ENCODE results near the gene CHID1. TPM values are rescaled to one million over a fixed set of nuclear protein-coding genes. Genes with fewer than 3 reads are reported as not detected.
A peak's percentile ranks its signal among the peaks of the same experiment; 100 is the strongest.

The CHID1 gene
- total RNA-seq, 6 donors from 2014 or later = 34.6 to 144 (median 59.1) TPM

GRCh38 chr11:853682-854448 is 56.7 kb downstream of the CHID1 start:
- TF ChIP-seq EP300 (IDR thresholded peaks at IDR 0.05) (no peak), CTCF (IDR thresholded peaks at IDR 0.05) (no peak), POLR2A (IDR thresholded peaks at IDR 0.05) (no peak), POLR2AphosphoS5 (IDR thresholded peaks at IDR 0.05) (no peak)
- no peak for ATAC-seq (ENCODE audit: low FRiP score in 2 of 2)
- H3K4me3 ChIP-seq = no peak overlapping the region
- peaks cover 7 to 42% (median 13%) of the 10 kb centered on the region in 4 donors for H3K4me1 ChIP-seq
- H3K27ac ChIP-seq = no peak overlapping the region
- H3K27me3 ChIP-seq = peaks cover 0 to 4% (median 0%) of the 10 kb centered on the region in 4 donors
- peaks cover 0 to 32% (median 15%) of the 10 kb centered on the region in 4 donors for H3K36me3 ChIP-seq
- peak in 1 of 2 donors; percentile 66 for DNase-seq
- 91 to 92% methylated on average over 9 to 21 of the region's 27 CpGs for WGBS, 2 donors
- H3K9me3 ChIP-seq = no peaks in the 10 kb centered on the region

GRCh38 chr11:852762-853161 is 57.8 kb downstream of the CHID1 start:
- Histone ChIP-seq H3K9me3 (no peaks in the 10 kb centered on the region), H3K4me1 (peaks cover 18 to 42% (median 22%) of the 10 kb centered on the region in 4 donors), H3K4me3 (no peak overlapping the region), H3K36me3 (peaks cover 0 to 32% (median 15%) of the 10 kb centered on the region in 4 donors), H3K27ac (no peak overlapping the region), H3K27me3 (peaks cover 0 to 4% (median 0%) of the 10 kb centered on the region in 4 donors)
- ATAC-seq (ENCODE audit: low FRiP score in 2 of 2) (no peak), DNase-seq (no peak)
- WGBS, 2 donors = 82 to 89% methylated on average over 4 to 14 of the region's 15 CpGs
- no peak for TF ChIP-seq CTCF (IDR thresholded peaks at IDR 0.05)
- no peak for TF ChIP-seq POLR2A (IDR thresholded peaks at IDR 0.05)
- no peak for TF ChIP-seq EP300 (IDR thresholded peaks at IDR 0.05)
- no peak for TF ChIP-seq POLR2AphosphoS5 (IDR thresholded peaks at IDR 0.05)

DNA sequence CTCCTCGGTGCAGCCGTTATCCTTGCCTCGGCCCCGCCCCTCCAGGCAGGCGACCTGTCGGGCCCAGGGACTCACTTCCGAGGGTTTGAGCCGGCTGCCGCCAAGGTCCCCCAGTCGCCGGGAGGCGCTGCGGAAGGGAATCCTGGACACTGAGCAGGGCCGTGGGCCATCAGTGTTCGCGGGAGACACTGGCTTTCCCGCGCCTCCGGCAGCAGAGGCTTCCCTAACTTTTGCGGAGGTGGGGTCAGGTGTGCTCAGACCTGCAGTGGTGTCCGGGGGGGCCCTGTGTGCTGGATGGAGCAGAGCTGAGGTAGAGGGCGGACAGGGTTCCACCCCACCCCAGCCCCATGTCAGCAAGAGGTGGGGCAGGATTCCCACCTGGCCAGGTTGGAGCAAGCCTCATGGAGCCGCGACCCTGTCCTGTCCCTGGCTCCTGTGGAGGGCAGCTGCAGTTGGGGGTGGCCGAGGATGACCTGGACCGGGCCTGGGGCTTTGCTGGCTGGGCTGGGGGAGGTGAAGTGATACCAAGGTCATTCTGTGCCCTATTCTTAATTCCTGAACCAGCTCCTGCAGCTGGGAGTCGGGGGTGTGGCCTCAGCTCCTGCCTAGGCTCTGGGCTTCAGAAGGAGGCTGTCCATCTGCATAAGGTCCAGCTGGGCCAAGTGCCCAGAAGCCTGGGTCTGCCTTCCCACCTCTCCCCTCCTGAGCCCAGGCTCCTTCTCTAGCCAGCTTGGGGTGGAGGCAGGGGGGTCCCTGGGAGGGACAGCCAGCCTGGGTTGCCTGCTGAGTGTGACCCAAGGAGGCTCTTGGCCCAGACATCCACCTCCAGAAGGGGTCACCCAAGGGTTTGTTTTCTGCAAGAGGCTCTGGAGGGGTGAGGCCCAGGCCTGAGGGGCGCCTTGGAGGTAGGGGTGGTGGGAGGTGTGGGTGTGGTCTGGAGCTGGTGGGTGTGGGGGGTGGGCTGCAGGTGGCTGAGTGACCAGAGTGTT is 59.5 kb downstream of the CHID1 start:
- peak in 1 of 2 donors; percentile 59 for DNase-seq
- ATAC-seq (ENCODE audit: low FRiP score in 2 of 2) = no peak
- H3K27ac ChIP-seq = no peak overlapping the region
- no peaks in the 10 kb centered on the region for H3K9me3 ChIP-seq
- no peak for TF ChIP-seq EP300 (IDR thresholded peaks at IDR 0.05)
- TF ChIP-seq POLR2AphosphoS5 (IDR thresholded peaks at IDR 0.05) = no peak
- TF ChIP-seq POLR2A (IDR thresholded peaks at IDR 0.05) = no peak
- peaks cover 0 to 29% (median 13%) of the 10 kb centered on the region in 4 donors for H3K36me3 ChIP-seq
- H3K4me3 ChIP-seq = no peak overlapping the region
- WGBS, 2 donors = 86 to 93% methylated on average over 13 to 23 of the region's 28 CpGs
- H3K27me3 ChIP-seq = peaks cover 0 to 4% (median 0%) of the 10 kb centered on the region in 4 donors
- H3K4me1 ChIP-seq = peaks cover 29 to 53% (median 34%) of the 10 kb centered on the region in 4 donors

DNA sequence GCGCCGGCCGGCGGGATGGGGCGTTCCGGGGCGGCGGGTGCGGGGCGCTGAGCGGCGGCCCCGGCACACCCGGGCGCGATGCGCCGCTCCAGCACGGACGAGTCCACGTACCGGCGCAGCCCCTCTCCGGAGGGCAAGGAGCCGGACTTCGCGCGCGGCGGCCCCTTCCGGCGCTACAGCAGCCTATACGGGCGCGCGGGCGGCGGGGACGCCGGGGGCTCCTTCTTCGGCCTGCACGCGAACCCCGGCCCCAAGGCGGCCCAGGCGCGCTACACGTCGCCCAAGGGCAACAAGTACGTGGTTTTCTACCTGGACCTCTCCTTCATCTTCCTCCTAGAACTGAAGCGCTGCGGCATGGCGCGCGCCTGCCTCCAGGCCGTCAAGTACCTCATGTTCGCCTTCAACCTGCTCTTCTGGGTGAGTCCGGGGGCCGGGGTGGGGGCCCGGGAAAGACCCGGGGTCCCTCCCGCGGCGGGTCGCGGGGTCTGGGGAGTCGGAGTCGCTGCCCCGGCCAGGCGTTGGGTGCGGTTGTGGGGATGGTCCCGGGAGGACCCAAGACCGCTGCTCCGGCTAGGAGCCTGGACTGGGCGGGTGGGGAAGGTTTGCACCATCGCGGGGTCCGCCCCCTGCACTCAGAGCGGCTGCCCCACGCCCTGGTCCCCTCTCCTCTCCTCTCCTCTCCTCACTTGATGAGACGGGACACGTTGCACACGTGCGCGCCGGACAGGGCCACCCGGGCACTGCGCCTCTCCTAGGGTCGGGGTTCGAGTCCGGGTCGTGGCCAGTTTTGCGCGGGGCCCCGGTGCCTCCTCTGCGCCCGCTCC is 60.4 kb downstream of the CHID1 start:
- ATAC-seq (ENCODE audit: low FRiP score in 2 of 2) = no peak
- peak overlapping the region in 3 of 4 donors; percentile 47 to 58 (median 55) for H3K4me3 ChIP-seq
- DNase-seq = peak in 1 of 2 donors; percentile 86
- 56 to 58% methylated on average over 54 to 63 of the region's 97 CpGs for WGBS, 2 donors
- TF ChIP-seq CTCF (IDR thresholded peaks at IDR 0.05) (no peak), POLR2A (IDR thresholded peaks at IDR 0.05) (no peak), POLR2AphosphoS5 (IDR thresholded peaks at IDR 0.05) (no peak), EP300 (IDR thresholded peaks at IDR 0.05) (no peak)
- H3K27me3 ChIP-seq = peaks cover 0 to 4% (median 0%) of the 10 kb centered on the region in 4 donors
- no peaks in the 10 kb centered on the region for H3K9me3 ChIP-seq
- H3K4me1 ChIP-seq = peaks cover 38 to 61% (median 44%) of the 10 kb centered on the region in 4 donors
- H3K27ac ChIP-seq = peak overlapping the region in 2 of 4 donors; percentile 58 to 61
- H3K36me3 ChIP-seq = peaks cover 0 to 25% (median 10%) of the 10 kb centered on the region in 4 donors

All from upper lobe of left lung (tissue), 6 donors.